ENCODE data around the gene OR5AR1. TPM values are rescaled to one million over a fixed set of nuclear protein-coding genes. Genes with fewer than 3 reads are reported as not detected.

OR5AR1 gene
- total and polyA plus RNA-seq, 12 donors: not detected

GRCh38 chr11:56700242-56700913 lies 36.9 kb downstream of the OR5AR1 start:
- Histone ChIP-seq H3K4me1 (no peaks in the 10 kb centered on the region), H3K4me3 (no peak overlapping the region), H3K27ac (no peak overlapping the region), H3K9me3 (no peaks in the 10 kb centered on the region), H3K36me3 (no peaks in the 10 kb centered on the region), H3K27me3 (no peaks in the 10 kb centered on the region)
- intact Hi-C loops (cut with DNase I): no loop called here
- 52 to 59% methylated on average over 10 of the region's 10 CpGs for WGBS, 2 donors
- no peak for TF ChIP-seq CTCF (IDR thresholded peaks at IDR 0.05)
- DNase-seq (no peak), ATAC-seq (no peak)

GRCh38 chr11:56700914-56701485 lies 37.5 kb downstream of the OR5AR1 start:
- intact Hi-C loops (cut with DNase I): no loop called here
- H3K4me1 ChIP-seq: no peaks in the 10 kb centered on the region
- H3K27me3 ChIP-seq: no peaks in the 10 kb centered on the region
- ATAC-seq: peak in 1 of 8 donors; percentile 22
- WGBS, 2 donors: 63 to 70% methylated on average over 8 of the region's 8 CpGs
- H3K27ac ChIP-seq: no peak overlapping the region
- no peaks in the 10 kb centered on the region for H3K36me3 ChIP-seq
- H3K9me3 ChIP-seq: no peaks in the 10 kb centered on the region
- TF ChIP-seq CTCF (IDR thresholded peaks at IDR 0.05): no peak
- H3K4me3 ChIP-seq: no peak overlapping the region
- no peak for DNase-seq

GRCh38 chr11:56705784-56706396 lies 42.4 kb downstream of the OR5AR1 start:
- TF ChIP-seq CTCF (IDR thresholded peaks at IDR 0.05): no peak
- WGBS, 2 donors: 46 to 59% methylated on average over 1 of the region's 1 CpG
- DNase-seq: no peak
- Histone ChIP-seq H3K27me3 (no peaks in the 10 kb centered on the region), H3K36me3 (no peaks in the 10 kb centered on the region), H3K9me3 (peaks cover 0 to 24% (median 0%) of the 10 kb centered on the region in 11 donors), H3K27ac (no peak overlapping the region), H3K4me3 (no peak overlapping the region), H3K4me1 (no peaks in the 10 kb centered on the region)
- no peak for ATAC-seq
- intact Hi-C loops (cut with DNase I): no loop called here

GRCh38 chr11:56706486-56706885 lies 43.0 kb downstream of the OR5AR1 start:
- H3K4me1 ChIP-seq: no peaks in the 10 kb centered on the region
- no peak overlapping the region for H3K4me3 ChIP-seq
- H3K27ac ChIP-seq: no peak overlapping the region
- TF ChIP-seq CTCF (IDR thresholded peaks at IDR 0.05): no peak
- no peaks in the 10 kb centered on the region for H3K27me3 ChIP-seq
- H3K9me3 ChIP-seq: peaks cover 0 to 25% (median 0%) of the 10 kb centered on the region in 11 donors
- intact Hi-C loops (cut with DNase I): no loop called here
- H3K36me3 ChIP-seq: no peaks in the 10 kb centered on the region
- DNase-seq (no peak), ATAC-seq (no peak)
- WGBS, 2 donors: 80 to 87% methylated on average over 2 of the region's 2 CpGs

All from heart right ventricle (tissue), 16 donors.